Measurements from ENCODE around the gene APRT.

APRT gene

DNA sequence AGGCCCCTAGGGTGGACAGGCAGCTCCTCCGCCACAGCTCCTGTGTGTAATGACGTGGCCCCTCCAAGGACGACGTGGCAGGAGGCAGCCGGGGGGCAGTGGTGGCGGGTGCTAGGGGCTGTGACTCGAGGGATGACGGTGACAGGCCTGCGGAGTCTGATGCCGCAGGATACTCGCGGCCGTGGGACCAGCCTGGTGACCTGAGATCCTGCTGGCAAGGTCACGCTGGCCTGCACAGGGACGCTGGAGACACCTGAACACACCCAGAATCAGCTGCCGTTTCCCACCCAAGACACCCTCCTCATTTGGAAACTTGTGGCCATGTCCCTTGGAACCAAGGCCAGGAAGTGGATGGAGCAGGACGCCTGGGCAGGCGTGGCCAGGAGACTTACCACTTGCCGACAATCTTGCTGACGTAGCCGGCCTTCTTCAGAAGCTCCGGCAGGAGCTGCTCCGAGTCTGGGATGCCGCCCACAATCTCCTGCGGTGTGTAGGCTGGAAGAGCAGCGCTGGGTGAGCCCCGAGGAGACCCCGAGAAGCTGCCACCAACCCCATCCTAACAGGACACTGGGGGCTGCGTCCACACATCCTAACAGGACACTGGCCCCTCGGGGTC, 29.0 kb upstream of the APRT start:
- Histone ChIP-seq H3K36me3 (ENCODE audit: control insufficient read depth in 1 of 2, insufficient read depth in 2 of 2, low read length in 2 of 2) (peaks cover 5 to 46% of the 10 kb centered on the region in 2 donors), H3K9me3 (ENCODE audit: control insufficient read depth in 1 of 2, low read length in 2 of 2) (no peaks in the 10 kb centered on the region)

DNA sequence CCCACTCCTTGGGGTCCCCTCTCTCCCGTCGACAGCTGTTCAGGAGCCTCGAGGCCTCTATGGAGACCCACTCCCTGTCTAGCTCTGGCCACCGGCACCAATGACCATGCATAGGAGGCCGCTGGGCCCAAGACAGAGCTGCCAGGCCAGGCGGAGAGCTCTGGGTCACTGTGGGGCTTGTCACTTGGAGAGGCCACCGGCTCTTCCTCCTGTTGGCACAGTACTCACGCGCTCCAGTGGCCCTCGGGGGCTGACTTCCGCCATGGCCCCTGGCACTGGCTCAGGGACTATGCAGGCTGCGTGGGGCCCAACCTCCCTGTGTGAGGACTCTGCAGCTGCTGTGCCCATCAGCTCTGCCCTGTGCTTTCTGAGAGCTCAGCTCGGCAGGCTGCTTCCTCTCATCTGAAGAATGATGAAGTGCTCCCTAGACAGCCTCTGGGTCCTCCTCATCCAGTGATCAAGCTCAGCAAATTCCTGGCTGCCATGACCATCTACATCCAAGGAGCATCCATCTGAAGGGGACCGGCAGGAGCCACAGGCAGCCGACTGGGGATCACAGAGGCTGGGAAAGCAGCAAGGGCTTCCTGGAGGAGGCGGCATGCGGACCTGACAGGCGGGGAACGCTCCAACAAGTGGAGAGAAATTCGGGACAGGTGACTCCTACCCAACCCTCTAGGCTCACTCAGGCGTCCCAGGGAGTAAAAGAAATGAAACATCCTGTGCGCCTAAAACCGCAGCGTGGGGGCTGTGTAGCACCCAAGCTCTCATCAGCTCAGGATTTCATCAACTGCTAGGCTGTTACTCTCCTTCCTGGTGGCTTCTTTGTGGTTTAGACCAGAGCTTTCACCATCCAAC, 28.2 kb upstream of the APRT start:
- H3K9me3 ChIP-seq (ENCODE audit: control insufficient read depth in 1 of 2, low read length in 2 of 2): no peaks in the 10 kb centered on the region
- no peak overlapping the region for H3K4me3 ChIP-seq (ENCODE audit: low read depth in 1 of 2, low read length in 2 of 2)
- H3K36me3 ChIP-seq (ENCODE audit: control insufficient read depth in 1 of 2, insufficient read depth in 2 of 2, low read length in 2 of 2): peaks cover 5 to 53% of the 10 kb centered on the region in 2 donors
- H3K27me3 ChIP-seq (ENCODE audit: low read depth, low read length): no peaks in the 10 kb centered on the region
- no peak overlapping the region for H3K27ac ChIP-seq (ENCODE audit: low read length)
- no peaks in the 10 kb centered on the region for H3K4me1 ChIP-seq (ENCODE audit: control insufficient read depth in 1 of 2, insufficient read depth in 2 of 2, low read length in 2 of 2)

More for the DNA sequence above, 29.0 kb upstream of the APRT start:
- no peaks in the 10 kb centered on the region for H3K4me1 ChIP-seq (ENCODE audit: control insufficient read depth in 1 of 2, insufficient read depth in 2 of 2, low read length in 2 of 2)
- no peaks in the 10 kb centered on the region for H3K27me3 ChIP-seq (ENCODE audit: low read depth, low read length)
- H3K27ac ChIP-seq (ENCODE audit: low read length): no peak overlapping the region
- no peak overlapping the region for H3K4me3 ChIP-seq (ENCODE audit: low read depth in 1 of 2, low read length in 2 of 2)

DNA sequence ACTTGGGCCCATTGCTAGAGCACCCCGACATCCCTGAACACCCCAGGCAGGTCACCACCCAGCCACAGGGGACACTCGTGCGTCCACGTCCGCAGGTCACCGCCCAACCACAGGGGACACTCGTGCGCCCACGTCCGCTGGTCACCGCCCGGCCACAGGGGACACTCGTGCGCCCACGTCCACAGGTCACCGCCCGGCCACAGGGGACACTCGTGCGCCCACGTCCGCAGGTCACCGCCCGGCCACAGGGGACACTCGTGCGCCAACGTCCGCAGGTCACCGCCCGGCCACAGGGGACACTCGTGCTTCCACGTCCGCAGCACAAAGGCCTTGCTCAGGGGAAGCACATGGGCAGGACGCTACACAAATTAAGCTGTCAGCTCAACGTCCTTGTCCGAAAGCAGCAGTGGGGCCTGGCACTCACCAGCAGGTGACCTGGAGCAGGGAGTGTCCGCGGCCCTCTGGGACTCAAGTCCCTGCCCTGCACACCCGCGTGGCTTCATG, 27.4 kb upstream of the APRT start:
- Histone ChIP-seq H3K36me3 (ENCODE audit: control insufficient read depth in 1 of 2, insufficient read depth in 2 of 2, low read length in 2 of 2) (peaks cover 5 to 55% of the 10 kb centered on the region in 2 donors), H3K27ac (ENCODE audit: low read length) (no peak overlapping the region), H3K4me1 (ENCODE audit: control insufficient read depth in 1 of 2, insufficient read depth in 2 of 2, low read length in 2 of 2) (no peaks in the 10 kb centered on the region), H3K9me3 (ENCODE audit: control insufficient read depth in 1 of 2, low read length in 2 of 2) (no peaks in the 10 kb centered on the region), H3K27me3 (ENCODE audit: low read depth, low read length) (no peaks in the 10 kb centered on the region), H3K4me3 (ENCODE audit: low read depth in 1 of 2, low read length in 2 of 2) (no peak overlapping the region)

DNA sequence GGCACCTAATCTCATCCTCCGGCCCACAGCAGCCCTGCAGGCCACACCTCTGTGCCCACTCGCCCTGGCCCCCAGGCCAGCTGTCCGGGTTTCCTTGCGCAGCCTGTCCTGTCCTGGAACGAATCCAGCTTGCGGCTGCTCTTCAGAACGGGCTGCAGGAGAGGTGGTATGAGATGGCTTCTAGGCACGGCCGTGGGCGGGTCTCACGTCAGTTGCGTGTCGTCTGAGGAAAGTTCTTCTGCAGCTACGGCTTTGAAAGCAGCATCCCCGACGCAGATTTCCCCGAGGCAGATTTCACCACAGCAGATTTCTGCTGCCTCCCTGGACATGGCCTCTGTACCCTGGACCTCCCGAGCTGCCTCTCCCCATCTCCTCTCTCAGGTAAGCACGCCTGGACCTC, 26.8 kb upstream of the APRT start:
- Histone ChIP-seq H3K36me3 (ENCODE audit: control insufficient read depth in 1 of 2, insufficient read depth in 2 of 2, low read length in 2 of 2) (peaks cover 5 to 55% of the 10 kb centered on the region in 2 donors), H3K9me3 (ENCODE audit: control insufficient read depth in 1 of 2, low read length in 2 of 2) (no peaks in the 10 kb centered on the region), H3K27me3 (ENCODE audit: low read depth, low read length) (no peaks in the 10 kb centered on the region), H3K4me3 (ENCODE audit: low read depth in 1 of 2, low read length in 2 of 2) (no peak overlapping the region), H3K4me1 (ENCODE audit: control insufficient read depth in 1 of 2, insufficient read depth in 2 of 2, low read length in 2 of 2) (no peaks in the 10 kb centered on the region), H3K27ac (ENCODE audit: low read length) (no peak overlapping the region)

DNA sequence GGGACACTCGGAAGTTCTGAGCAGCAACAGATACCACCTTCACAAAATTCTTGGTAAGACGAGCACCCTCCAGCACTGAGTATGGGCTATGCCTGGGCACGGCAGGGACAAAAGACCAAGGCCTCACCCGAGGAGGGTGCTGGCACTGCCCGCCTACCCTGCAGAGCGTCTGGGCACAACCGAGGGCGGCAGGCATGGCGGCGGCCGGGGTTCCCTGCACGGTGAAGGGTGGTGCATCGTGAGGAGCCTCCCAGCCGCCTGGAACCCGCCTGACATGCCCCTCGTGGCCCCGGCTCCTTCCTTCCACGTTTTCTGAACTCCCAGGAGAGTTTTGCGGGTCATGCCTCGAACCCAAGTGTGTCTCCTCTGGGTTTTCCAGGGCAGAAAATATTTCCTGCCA, 26.1 kb upstream of the APRT start:
- Histone ChIP-seq H3K27me3 (ENCODE audit: low read depth, low read length) (no peaks in the 10 kb centered on the region), H3K4me1 (ENCODE audit: control insufficient read depth in 1 of 2, insufficient read depth in 2 of 2, low read length in 2 of 2) (no peaks in the 10 kb centered on the region), H3K9me3 (ENCODE audit: control insufficient read depth in 1 of 2, low read length in 2 of 2) (no peaks in the 10 kb centered on the region), H3K4me3 (ENCODE audit: low read depth in 1 of 2, low read length in 2 of 2) (no peak overlapping the region), H3K36me3 (ENCODE audit: control insufficient read depth in 1 of 2, insufficient read depth in 2 of 2, low read length in 2 of 2) (peaks cover 5 to 53% of the 10 kb centered on the region in 2 donors), H3K27ac (ENCODE audit: low read length) (no peak overlapping the region)

DNA sequence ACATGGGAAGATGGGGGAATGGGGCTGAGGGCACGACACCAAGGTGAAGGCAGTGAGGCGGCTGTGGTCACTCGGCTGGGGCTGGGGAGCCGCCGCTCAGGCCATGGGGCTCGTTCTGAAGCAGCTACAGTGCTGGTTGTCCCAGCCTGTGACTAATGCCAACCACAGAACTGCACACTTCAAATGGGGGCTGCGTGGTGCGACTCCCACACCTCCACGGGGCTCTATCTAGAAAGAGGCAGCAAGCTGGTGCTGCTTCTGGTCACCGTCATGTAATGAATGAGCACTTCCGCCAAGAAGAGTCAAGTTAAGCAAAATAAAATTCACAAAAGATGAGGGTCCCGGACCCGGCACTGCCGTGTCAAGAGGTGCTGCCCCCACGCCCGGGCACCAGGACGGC, 25.1 kb upstream of the APRT start:
- no peaks in the 10 kb centered on the region for H3K9me3 ChIP-seq (ENCODE audit: control insufficient read depth in 1 of 2, low read length in 2 of 2)
- H3K27ac ChIP-seq (ENCODE audit: low read length): no peak overlapping the region
- H3K36me3 ChIP-seq (ENCODE audit: control insufficient read depth in 1 of 2, insufficient read depth in 2 of 2, low read length in 2 of 2): peaks cover 5 to 49% of the 10 kb centered on the region in 2 donors

DNA sequence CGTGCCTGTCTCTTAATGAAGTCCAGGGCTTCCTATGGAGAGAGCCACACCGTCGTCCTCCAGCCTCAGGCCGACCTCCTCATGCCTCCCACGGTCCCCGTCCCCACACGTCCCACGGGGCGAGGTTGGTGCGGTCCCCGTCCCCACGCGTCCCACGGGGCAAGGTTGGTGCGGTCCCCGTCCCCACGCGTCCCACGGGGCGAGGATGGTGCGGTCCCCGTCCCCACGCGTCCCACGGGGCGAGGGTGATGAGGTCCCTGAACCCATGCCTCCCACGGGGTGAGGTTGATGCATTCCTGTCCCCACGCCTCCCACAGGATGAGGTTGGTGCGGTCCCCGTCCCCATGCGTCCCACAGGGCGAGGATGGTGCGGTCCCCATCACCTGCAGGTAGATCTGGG, 24.1 kb upstream of the APRT start:
- no peaks in the 10 kb centered on the region for H3K9me3 ChIP-seq (ENCODE audit: control insufficient read depth in 1 of 2, low read length in 2 of 2)
- no peak overlapping the region for H3K4me3 ChIP-seq (ENCODE audit: low read depth in 1 of 2, low read length in 2 of 2)
- no peaks in the 10 kb centered on the region for H3K4me1 ChIP-seq (ENCODE audit: control insufficient read depth in 1 of 2, insufficient read depth in 2 of 2, low read length in 2 of 2)
- peaks cover 5 to 47% of the 10 kb centered on the region in 2 donors for H3K36me3 ChIP-seq (ENCODE audit: control insufficient read depth in 1 of 2, insufficient read depth in 2 of 2, low read length in 2 of 2)
- H3K27ac ChIP-seq (ENCODE audit: low read length): no peak overlapping the region
- no peaks in the 10 kb centered on the region for H3K27me3 ChIP-seq (ENCODE audit: low read depth, low read length)

More for the DNA sequence above, 25.1 kb upstream of the APRT start:
- no peaks in the 10 kb centered on the region for H3K27me3 ChIP-seq (ENCODE audit: low read depth, low read length)
- no peaks in the 10 kb centered on the region for H3K4me1 ChIP-seq (ENCODE audit: control insufficient read depth in 1 of 2, insufficient read depth in 2 of 2, low read length in 2 of 2)
- no peak overlapping the region for H3K4me3 ChIP-seq (ENCODE audit: low read depth in 1 of 2, low read length in 2 of 2)

DNA sequence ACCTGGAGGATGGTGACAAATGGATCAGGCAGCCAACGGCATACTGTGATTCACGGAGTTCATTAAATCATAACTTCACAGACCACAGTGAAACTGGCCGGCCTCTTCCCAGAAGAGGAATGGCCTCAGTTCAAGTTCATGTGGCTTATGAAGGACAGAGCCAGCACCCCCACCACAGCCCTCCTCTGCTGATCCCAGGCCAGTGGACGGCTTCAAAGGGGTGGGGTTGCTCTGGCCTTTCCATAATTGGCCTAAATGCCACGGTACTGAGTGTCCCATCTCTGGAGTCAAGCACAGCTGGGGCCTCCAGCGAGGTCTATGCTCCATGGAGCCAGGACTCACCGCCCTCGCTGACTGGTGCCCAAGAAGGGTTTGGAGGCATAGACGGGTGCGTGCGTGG, 23.7 kb upstream of the APRT start:
- Histone ChIP-seq H3K4me1 (ENCODE audit: control insufficient read depth in 1 of 2, insufficient read depth in 2 of 2, low read length in 2 of 2) (no peaks in the 10 kb centered on the region), H3K27ac (ENCODE audit: low read length) (no peak overlapping the region), H3K9me3 (ENCODE audit: control insufficient read depth in 1 of 2, low read length in 2 of 2) (no peaks in the 10 kb centered on the region), H3K4me3 (ENCODE audit: low read depth in 1 of 2, low read length in 2 of 2) (no peak overlapping the region), H3K36me3 (ENCODE audit: control insufficient read depth in 1 of 2, insufficient read depth in 2 of 2, low read length in 2 of 2) (peaks cover 3 to 42% of the 10 kb centered on the region in 2 donors), H3K27me3 (ENCODE audit: low read depth, low read length) (no peaks in the 10 kb centered on the region)

DNA sequence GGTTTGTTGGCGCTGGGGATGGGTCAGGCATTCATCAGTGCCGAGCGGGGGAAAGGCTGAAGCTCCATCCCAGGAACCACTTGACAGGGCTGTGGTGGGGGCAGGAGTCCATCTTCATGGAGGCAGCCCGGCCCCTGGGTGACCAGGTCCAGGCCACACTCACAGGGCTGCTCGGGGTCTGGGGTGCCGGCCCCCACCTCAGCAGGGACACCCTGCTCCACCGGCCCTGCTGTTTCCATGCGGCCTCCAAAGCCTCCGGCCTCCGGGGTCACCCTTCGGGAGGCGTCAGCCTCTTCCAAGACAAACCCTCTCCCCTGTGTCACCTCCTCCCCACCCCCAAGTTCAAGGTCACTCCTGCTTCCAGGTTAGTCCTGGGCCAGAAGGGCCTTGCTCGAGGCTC, 22.9 kb upstream of the APRT start:
- Histone ChIP-seq H3K9me3 (ENCODE audit: control insufficient read depth in 1 of 2, low read length in 2 of 2) (no peaks in the 10 kb centered on the region), H3K4me3 (ENCODE audit: low read depth in 1 of 2, low read length in 2 of 2) (no peak overlapping the region), H3K27ac (ENCODE audit: low read length) (no peak overlapping the region), H3K36me3 (ENCODE audit: control insufficient read depth in 1 of 2, insufficient read depth in 2 of 2, low read length in 2 of 2) (peaks cover 0 to 36% of the 10 kb centered on the region in 2 donors), H3K27me3 (ENCODE audit: low read depth, low read length) (no peaks in the 10 kb centered on the region), H3K4me1 (ENCODE audit: control insufficient read depth in 1 of 2, insufficient read depth in 2 of 2, low read length in 2 of 2) (no peaks in the 10 kb centered on the region)

DNA sequence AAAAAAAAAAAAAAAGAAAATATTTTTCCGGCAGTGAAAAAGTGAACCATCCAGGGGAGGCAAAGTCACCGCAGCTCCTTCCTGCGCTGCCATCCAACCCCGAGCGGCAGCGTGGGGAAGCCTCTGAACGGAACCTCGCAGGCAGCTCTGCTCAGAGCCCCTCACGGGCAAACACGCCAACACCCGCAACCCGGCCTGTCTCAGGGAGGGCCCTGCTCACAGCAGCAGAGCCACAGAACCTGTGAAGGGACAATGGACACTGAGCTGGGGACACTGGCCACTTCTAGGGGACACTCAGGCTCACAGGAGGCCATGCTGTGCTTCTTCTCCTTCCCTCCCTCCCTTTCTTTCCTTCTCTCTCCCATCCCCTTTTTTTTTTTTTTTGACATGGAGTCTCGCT, 21.4 kb upstream of the APRT start:
- H3K4me3 ChIP-seq (ENCODE audit: low read depth in 1 of 2, low read length in 2 of 2): no peak overlapping the region

DNA sequence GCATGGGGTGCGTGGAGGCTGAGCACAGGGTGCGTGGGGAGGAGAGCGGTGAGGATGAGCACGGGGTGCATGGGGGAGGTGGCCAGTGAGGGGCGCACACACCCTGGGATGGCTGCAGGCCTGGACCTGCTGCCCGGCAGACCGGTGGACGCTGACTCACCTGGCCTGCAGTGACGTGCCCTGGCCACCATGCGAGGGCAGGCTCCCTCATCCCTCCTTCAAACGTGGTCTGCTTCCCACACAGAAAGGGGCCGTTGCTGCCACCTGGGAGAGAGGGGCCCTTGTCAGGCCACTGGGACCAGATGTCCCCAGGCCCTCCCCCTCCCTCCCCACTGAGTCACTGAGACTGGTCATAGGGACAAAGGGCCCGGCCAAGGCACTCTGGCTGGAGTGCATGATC, 20.1 kb upstream of the APRT start:
- Histone ChIP-seq H3K9me3 (ENCODE audit: control insufficient read depth in 1 of 2, low read length in 2 of 2) (no peaks in the 10 kb centered on the region), H3K27ac (ENCODE audit: low read length) (no peak overlapping the region), H3K36me3 (ENCODE audit: control insufficient read depth in 1 of 2, insufficient read depth in 2 of 2, low read length in 2 of 2) (peaks cover 0 to 38% of the 10 kb centered on the region in 2 donors), H3K27me3 (ENCODE audit: low read depth, low read length) (no peaks in the 10 kb centered on the region), H3K4me3 (ENCODE audit: low read depth in 1 of 2, low read length in 2 of 2) (no peak overlapping the region), H3K4me1 (ENCODE audit: control insufficient read depth in 1 of 2, insufficient read depth in 2 of 2, low read length in 2 of 2) (no peaks in the 10 kb centered on the region)

More for the DNA sequence above, 21.4 kb upstream of the APRT start:
- Histone ChIP-seq H3K9me3 (ENCODE audit: control insufficient read depth in 1 of 2, low read length in 2 of 2) (no peaks in the 10 kb centered on the region), H3K4me1 (ENCODE audit: control insufficient read depth in 1 of 2, insufficient read depth in 2 of 2, low read length in 2 of 2) (no peaks in the 10 kb centered on the region), H3K36me3 (ENCODE audit: control insufficient read depth in 1 of 2, insufficient read depth in 2 of 2, low read length in 2 of 2) (peaks cover 0 to 34% of the 10 kb centered on the region in 2 donors), H3K27me3 (ENCODE audit: low read depth, low read length) (no peaks in the 10 kb centered on the region), H3K27ac (ENCODE audit: low read length) (no peak overlapping the region)
